Measurements from ENCODE around the gene MLEC.

- no peak for TF ChIP-seq CTCF (IDR thresholded peaks at IDR 0.05)
- peak in 1 of 2 donors; percentile 18 for TF ChIP-seq POLR2A (IDR thresholded peaks at IDR 0.05)
Observed at GRCh38 chr12:120686151-120686689, 729 bp upstream of the MLEC start.
